K562 (cell line): ENCODE results near the gene PRSS50. TPM values are rescaled to one million over a fixed set of nuclear protein-coding genes. Genes with fewer than 3 reads are reported as not detected.

Source experiments
- CSDE1 ChIP-seq, 2 experiments: fragments of 450-650 bp; IDR thresholded peaks; 2 replicates each; pipeline ENCODE4 v1.6.1; 2016; ENCODE audit warnings: mild to moderate bottlenecking in 1 of 2
- ETV1 ChIP-seq: fragments of 450-650 bp; conservative IDR thresholded peaks from 2 replicates; pipeline ENCODE4 v1.6.1; 2016; ENCODE audit warnings: missing genetic modification characterization, control low read depth, low read depth, missing compliant biosample characterization
- FUS ChIP-seq: fragments of 200-400 bp; formaldehyde crosslinking; optimal IDR thresholded peaks from 2 replicates; pipeline ENCODE3; 2017; ENCODE audit warnings: low read depth, low read length
- MIER1 ChIP-seq: fragments of 450-650 bp; IDR thresholded peaks from 2 replicates; pipeline ENCODE4 v1.6.1; 2016; ENCODE audit warnings: antibody characterized with exemption, mild to moderate bottlenecking, low read depth
- RFX1 ChIP-seq: fragments of 450-650 bp; IDR thresholded peaks from 2 replicates; pipeline ENCODE4 v1.6.1; 2016; ENCODE audit warnings: mild to moderate bottlenecking, moderate library complexity
- SLC30A9 ChIP-seq: fragments of 250-450 bp; sonication (Bioruptor Pico); IDR thresholded peaks from 2 replicates; pipeline ENCODE4 v1.8.0; 2022; ENCODE audit warnings: mild to moderate bottlenecking, moderate library complexity
- SMARCA5 ChIP-seq: fragments of 450-650 bp; IDR thresholded peaks from 2 replicates; pipeline ENCODE4 v1.6.1; 2016
- STAT5A ChIP-seq: IDR thresholded peaks from 2 replicates; pipeline ENCODE4 v1.6.1; 2012; ENCODE audit warnings: low read length, inconsistent platforms, borderline replicate concordance
- ZBTB12 ChIP-seq: fragments of 250-450 bp; sonication (Bioruptor Pico); IDR thresholded peaks from 2 replicates; pipeline ENCODE4 v1.4.0; 2020
- ZBTB2 ChIP-seq: fragments of 450-650 bp; IDR thresholded peaks from 2 replicates; pipeline ENCODE4 v1.6.1; 2016; ENCODE audit warnings: antibody characterized with exemption
- ZNF407 ChIP-seq: fragments of 450-650 bp; IDR thresholded peaks from 2 replicates; pipeline ENCODE4 v1.6.1; 2016; ENCODE audit warnings: low read depth
- polyA plus RNA-seq, 8 experiments: library from polyadenylated mRNA; depleted of rRNA in 4 of 8; stranded (reverse) in 5 of 8; unstranded in 3 of 8; fragments of >200 nt; fragmentation: Nextera tagmentation in 2 of 8; fragmentation: Illumina TruSeq in 1 of 8; extraction: Ambion mirVana in 2 of 8; extraction: Trizol in 1 of 8; gene quantifications; 2 replicates each; pipeline versions ENCODE4 v1.2.1 to v1.2.3, GENCODE V29; 2011 to 2014; ENCODE audit warnings: inconsistent platforms in 1 of 8, missing spikeins in 1 of 8
- total RNA-seq, 7 experiments: library from RNA; depleted of rRNA in 6 of 7; stranded (reverse); fragments of >200 nt in 6 of 7; fragmentation: Illumina TruSeq in 2 of 7; extraction: Trizol in 2 of 7; gene quantifications; 2 replicates each; pipeline versions ENCODE4 v1.2.1 to v1.2.3, GENCODE V29; 2011 to 2021; ENCODE audit warnings: low replicate concordance in 1 of 7

Gene PRSS50
- total and polyA plus RNA-seq, 9 of the 15 experiments (the other 6 are each of a cell fraction or from before 2014, with no cell fraction given) = 0.01 TPM; not detected in 8

GRCh38 chr3:46700772-46701171 is 16.9 kb downstream of the PRSS50 start (continued):
- no peak for TF ChIP-seq ZBTB2
- peak; percentile 86 for TF ChIP-seq RFX1
- TF ChIP-seq SLC30A9 (CRISPR knock-in tag) = no peak
- TF ChIP-seq ZBTB12 (CRISPR knock-in tag) = no peak
- TF ChIP-seq FUS = no peak
- TF ChIP-seq ZNF407 = no peak
- TF ChIP-seq STAT5A = no peak
- TF ChIP-seq CSDE1 (IDR thresholded peaks at IDR 0.05) = no peak
- TF ChIP-seq SMARCA5 = no peak
- no peak for TF ChIP-seq MIER1
- no peak for TF ChIP-seq ETV1 (tag)
